Hepatocyte (in vitro differentiated cells): ENCODE measurements around the gene IFNL1. TPM values are rescaled to one million over a fixed set of nuclear protein-coding genes. Genes with fewer than 3 reads are reported as not detected.

Source experiments
- DNase-seq: peaks from one replicate; pipeline ENCODE4 v3.0.0-alpha.2; 2016; ENCODE audit warnings: low spot score
- H2AFZ ChIP-seq: fragments of 200-600 bp; sonication (generic); 2 replicates; pipeline ENCODE4 v1.6.0; 2016; ENCODE audit warnings: antibody characterized with exemption, mild to moderate bottlenecking
- H3K27ac ChIP-seq: fragments of 200-600 bp; sonication (generic); 2 replicates; pipeline ENCODE4 v1.5.1; 2016; ENCODE audit warnings: mild to moderate bottlenecking
- H3K27me3 ChIP-seq: fragments of 200-600 bp; sonication (generic); 2 replicates; pipeline ENCODE4 v1.6.1; 2016
- H3K36me3 ChIP-seq: fragments of 200-600 bp; sonication (generic); replicated peaks from 2 replicates; pipeline ENCODE4 v1.5.1; 2016; ENCODE audit warnings: low read depth; ENCODE audit not compliant: insufficient read depth
- H3K4me1 ChIP-seq: fragments of 200-600 bp; sonication (generic); 2 replicates; pipeline ENCODE4 v1.5.1; 2016; ENCODE audit warnings: mild to moderate bottlenecking, moderate library complexity; ENCODE audit not compliant: insufficient read depth
- H3K4me2 ChIP-seq: fragments of 200-600 bp; sonication (generic); 2 replicates; pipeline ENCODE4 v1.6.0; 2016
- H3K4me3 ChIP-seq: fragments of 200-600 bp; sonication (generic); 2 replicates; pipeline ENCODE4 v1.5.1; 2016; ENCODE audit warnings: mild to moderate bottlenecking
- H3K79me2 ChIP-seq: fragments of 200-600 bp; sonication (generic); 2 replicates; pipeline ENCODE4 v1.6.0; 2017; ENCODE audit warnings: mild to moderate bottlenecking
- H3K9me2 ChIP-seq: fragments of 200-600 bp; sonication (generic); replicated peaks from 2 replicates; pipeline ENCODE4 v1.6.0; 2017; ENCODE audit warnings: mild to moderate bottlenecking; ENCODE audit not compliant: insufficient read depth
- H3K9me3 ChIP-seq: fragments of 200-600 bp; sonication (generic); 2 replicates; pipeline ENCODE4 v1.5.1; 2016; ENCODE audit warnings: low read depth, mild to moderate bottlenecking
- H4K20me1 ChIP-seq: fragments of 200-600 bp; sonication (generic); 2 replicates; pipeline ENCODE4 v1.6.0; 2016; ENCODE audit warnings: mild to moderate bottlenecking; ENCODE audit not compliant: insufficient read depth, poor library complexity, severe bottlenecking
- EZH2 ChIP-seq: fragments of 200-600 bp; sonication (generic); IDR thresholded peaks from 2 replicates; pipeline ENCODE4 v1.6.1; 2016; ENCODE audit warnings: antibody characterized with exemption, mild to moderate bottlenecking, borderline replicate concordance
- EZH2phosphoT487 ChIP-seq: fragments of 200-600 bp; sonication (generic); IDR thresholded peaks from one replicate; pipeline ENCODE4 v1.6.1; 2018; ENCODE audit warnings: antibody characterized with exemption, mild to moderate bottlenecking, low read depth, moderate library complexity; ENCODE audit not compliant: unreplicated experiment, severe bottlenecking
- WGBS: methylation state at CpG from one replicate; pipeline ENCODE4 v1.1.6; 2016; ENCODE audit warnings: low lambda C conversion rate; ENCODE audit errors: missing lambda C conversion rate; 5-methylcytosine and 5-hydroxymethylcytosine counted together
- polyA plus RNA-seq: library from polyadenylated mRNA; unstranded; fragments of >200 nt; fragmentation: Nextera tagmentation; extraction: Ambion mirVana; gene quantifications from 2 replicates; pipeline ENCODE4 v1.2.1, GENCODE V29; 2016
- small RNA-seq: library from RNA; depleted of rRNA; stranded (forward); fragments of <200 nt; gene quantifications from one replicate; pipeline ENCODE3, GENCODE V24; 2014
- total RNA-seq: library from RNA; depleted of rRNA; stranded (reverse); fragments of >200 nt; gene quantifications from 2 replicates; pipeline ENCODE4 v1.2.3, GENCODE V29; 2014
- TF ChIP-seq, protein P1 (sequence below): fragments of 200-600 bp; sonication (generic); IDR thresholded peaks from 2 replicates; pipeline ENCODE4 v1.5.1; 2016; ENCODE audit warnings: antibody characterized with exemption, mild to moderate bottlenecking; ENCODE audit not compliant: poor library complexity

Gene IFNL1
- total and polyA plus RNA-seq, 2 experiments from 2014 or later, result not detected

DNA sequence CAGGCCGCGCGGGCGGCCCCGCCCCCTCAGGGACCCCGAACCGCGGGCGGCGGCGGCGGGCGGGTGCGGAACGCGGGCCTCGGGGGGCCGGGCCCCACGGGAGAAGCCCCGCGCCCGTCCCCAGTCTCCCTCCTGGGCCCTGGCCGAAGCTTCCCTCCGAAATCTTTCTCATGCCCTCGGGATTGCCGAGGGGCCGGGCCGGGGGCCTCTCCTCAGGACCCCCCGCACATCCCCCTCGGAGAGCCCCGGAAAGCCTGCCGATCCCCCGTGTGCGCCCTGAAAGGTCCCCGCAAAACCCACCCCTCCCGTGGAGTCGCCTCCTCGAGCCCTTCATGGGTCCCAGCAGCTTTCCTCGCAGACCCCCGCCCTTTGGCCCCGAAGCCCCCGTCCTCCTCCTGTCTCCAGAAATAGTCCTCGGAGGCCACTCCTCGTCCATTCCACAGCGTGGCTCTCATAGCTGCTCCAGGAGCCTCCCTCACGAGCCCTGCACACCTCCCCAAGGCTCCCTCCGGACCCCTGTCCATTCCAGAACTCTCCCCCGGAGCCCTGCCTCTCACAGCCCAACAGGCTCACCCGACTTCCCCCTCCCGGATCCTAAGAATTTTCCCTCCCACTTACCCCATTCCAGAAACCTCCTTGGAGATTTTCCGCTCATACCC lies 46.6 kb downstream of the IFNL1 start:
- peaks cover 65% of the 10 kb centered on the region for H3K79me2 ChIP-seq
- peak overlapping the region; percentile 67 for H3K27ac ChIP-seq

DNA sequence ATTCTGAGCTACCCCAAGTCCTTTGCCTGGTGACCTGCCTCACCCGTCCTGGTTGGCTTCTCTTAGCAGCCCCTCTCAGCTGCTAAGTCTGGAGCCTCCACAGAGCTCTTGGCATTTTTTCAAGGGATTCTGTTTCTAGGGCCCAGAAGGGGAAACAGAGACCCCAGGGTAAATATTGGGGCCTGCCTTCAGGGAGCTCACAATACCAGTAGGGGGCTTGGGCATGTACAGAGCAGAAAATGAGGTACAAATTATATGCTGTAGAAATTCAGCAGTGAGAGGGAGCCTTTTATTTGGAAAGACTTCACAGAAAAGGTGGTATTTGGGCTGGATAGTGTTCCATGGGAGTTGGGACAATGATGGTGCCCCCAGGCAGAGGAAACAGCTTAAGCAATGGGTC lies 49.7 kb downstream of the IFNL1 start:
- H3K4me1 ChIP-seq, result peaks cover 7% of the 10 kb centered on the region
- no peaks in the 10 kb centered on the region for H3K27me3 ChIP-seq
- peak overlapping the region; percentile 5 for H3K4me2 ChIP-seq
- DNase-seq, result no peak
- H3K79me2 ChIP-seq, result peaks cover 76% of the 10 kb centered on the region
- peaks cover 48% of the 10 kb centered on the region for H4K20me1 ChIP-seq
- H2AFZ ChIP-seq, result no peak overlapping the region
- no peak for TF ChIP-seq EZH2phosphoT487
- no peak for TF ChIP-seq EZH2
- TF ChIP-seq, protein P1, sequence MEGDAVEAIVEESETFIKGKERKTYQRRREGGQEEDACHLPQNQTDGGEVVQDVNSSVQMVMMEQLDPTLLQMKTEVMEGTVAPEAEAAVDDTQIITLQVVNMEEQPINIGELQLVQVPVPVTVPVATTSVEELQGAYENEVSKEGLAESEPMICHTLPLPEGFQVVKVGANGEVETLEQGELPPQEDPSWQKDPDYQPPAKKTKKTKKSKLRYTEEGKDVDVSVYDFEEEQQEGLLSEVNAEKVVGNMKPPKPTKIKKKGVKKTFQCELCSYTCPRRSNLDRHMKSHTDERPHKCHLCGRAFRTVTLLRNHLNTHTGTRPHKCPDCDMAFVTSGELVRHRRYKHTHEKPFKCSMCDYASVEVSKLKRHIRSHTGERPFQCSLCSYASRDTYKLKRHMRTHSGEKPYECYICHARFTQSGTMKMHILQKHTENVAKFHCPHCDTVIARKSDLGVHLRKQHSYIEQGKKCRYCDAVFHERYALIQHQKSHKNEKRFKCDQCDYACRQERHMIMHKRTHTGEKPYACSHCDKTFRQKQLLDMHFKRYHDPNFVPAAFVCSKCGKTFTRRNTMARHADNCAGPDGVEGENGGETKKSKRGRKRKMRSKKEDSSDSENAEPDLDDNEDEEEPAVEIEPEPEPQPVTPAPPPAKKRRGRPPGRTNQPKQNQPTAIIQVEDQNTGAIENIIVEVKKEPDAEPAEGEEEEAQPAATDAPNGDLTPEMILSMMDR, result no peak
- H3K9me3 ChIP-seq, result no peaks in the 10 kb centered on the region
- no peaks in the 10 kb centered on the region for H3K36me3 ChIP-seq
- H3K27ac ChIP-seq, result no peak overlapping the region
- H3K9me2 ChIP-seq, result no peaks in the 10 kb centered on the region
- H3K4me3 ChIP-seq, result no peak overlapping the region
- WGBS, result 84% methylated on average over 1 of the region's 1 CpG

More for the DNA sequence above, 46.6 kb downstream of the IFNL1 start:
- Histone ChIP-seq H3K9me2 (no peaks in the 10 kb centered on the region), H3K36me3 (no peaks in the 10 kb centered on the region), H3K27me3 (no peaks in the 10 kb centered on the region), H2AFZ (no peak overlapping the region), H3K4me2 (peak overlapping the region; percentile 91), H3K4me3 (peak overlapping the region; percentile 95), H3K4me1 (peaks cover 16% of the 10 kb centered on the region), H3K9me3 (no peaks in the 10 kb centered on the region), H4K20me1 (peaks cover 32% of the 10 kb centered on the region)
- WGBS, result 2% methylated on average over 14 of the region's 51 CpGs
- TF ChIP-seq, protein P1, result no peak
- TF ChIP-seq EZH2phosphoT487, result no peak
- no peak for TF ChIP-seq EZH2
- peak; percentile 58 for DNase-seq

DNA sequence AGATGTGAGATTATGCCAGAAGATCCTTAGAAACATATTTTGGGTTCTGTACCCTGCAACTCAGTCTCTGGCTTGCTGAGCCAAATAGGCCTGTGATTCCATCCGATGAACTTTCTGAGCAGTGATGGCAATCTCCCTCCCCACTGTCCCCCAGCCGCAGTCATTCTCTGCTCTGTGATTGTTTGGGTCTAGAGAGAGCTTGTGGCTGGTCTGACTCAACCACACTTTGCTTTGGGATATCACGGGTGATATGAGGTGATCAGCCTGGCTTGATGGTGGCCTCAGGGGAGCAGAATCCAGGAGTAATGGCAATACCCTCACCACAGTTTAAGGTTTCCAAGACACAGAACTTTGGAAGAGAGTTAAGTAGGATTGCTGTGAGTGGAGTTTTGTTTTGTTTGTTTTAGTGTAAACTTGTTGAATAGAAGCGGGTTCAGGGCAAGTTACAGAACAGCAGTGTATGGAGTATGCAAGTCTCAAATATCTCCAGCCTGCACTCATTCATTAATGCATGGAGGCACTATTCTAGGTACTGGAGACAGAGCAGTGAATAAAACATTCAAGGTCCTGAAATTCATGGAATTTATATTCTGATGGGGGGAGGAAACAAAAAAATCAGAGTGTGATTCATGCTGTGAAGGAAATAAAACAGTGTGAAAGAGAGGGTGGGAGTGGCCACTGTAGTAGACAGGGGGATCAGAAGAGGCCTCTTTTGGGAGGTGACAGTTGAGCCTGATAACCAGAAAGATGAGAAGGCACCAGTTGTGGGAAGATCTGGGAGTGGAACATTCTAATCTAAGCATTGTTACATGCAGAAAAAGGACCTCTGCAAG lies 51.3 kb downstream of the IFNL1 start:
- Histone ChIP-seq H2AFZ (no peak overlapping the region), H3K9me3 (no peaks in the 10 kb centered on the region), H3K79me2 (peaks cover 79% of the 10 kb centered on the region), H3K27ac (no peak overlapping the region), H3K27me3 (no peaks in the 10 kb centered on the region), H3K9me2 (no peaks in the 10 kb centered on the region), H3K4me3 (no peak overlapping the region), H4K20me1 (peaks cover 48% of the 10 kb centered on the region), H3K4me1 (peaks cover 7% of the 10 kb centered on the region), H3K4me2 (no peak overlapping the region), H3K36me3 (no peaks in the 10 kb centered on the region)
- WGBS, result 88% methylated on average over 4 of the region's 4 CpGs
- no peak for DNase-seq
- TF ChIP-seq EZH2phosphoT487 (no peak), EZH2 (no peak)
- TF ChIP-seq, protein P1, result no peak

Small RNAs within 50 kb of the gene (small RNA-seq; reads per million reads assigned to genes)
- 0.09 reads per million for gene AC011445.2

Other genes starting within 250 kb of the IFNL1 start
- gene ACP7, start 212.0 kb upstream of the IFNL1 start, total RNA-seq, result 0.16 and 0.23 TPM in 2 replicates
- gene ACP7, start 212.0 kb upstream of the IFNL1 start, polyA plus RNA-seq, result 0.13 and 0.21 TPM in 2 replicates
- 15.2 and 20.3 TPM in 2 replicates for gene PAK4, start 170.6 kb upstream of the IFNL1 start, total RNA-seq
- 39.6 and 41.0 TPM in 2 replicates for gene PAK4, start 170.6 kb upstream of the IFNL1 start, polyA plus RNA-seq
- gene NCCRP1, start 99.4 kb upstream of the IFNL1 start, total RNA-seq, result 1.6 and 2.5 TPM in 2 replicates
- 7.0 and 13.6 TPM in 2 replicates for gene NCCRP1, start 99.4 kb upstream of the IFNL1 start, polyA plus RNA-seq
- 2.5 TPM in 1 of 2 replicates, not detected in the other for gene SYCN, start 92.1 kb upstream of the IFNL1 start, total RNA-seq
- gene SYCN, start 92.1 kb upstream of the IFNL1 start, polyA plus RNA-seq, result 0.37 TPM in 1 of 2 replicates, not detected in the other
- not detected in 2 replicates for gene IFNL3, start 51.4 kb upstream of the IFNL1 start, total RNA-seq
- gene IFNL3, start 51.4 kb upstream of the IFNL1 start, polyA plus RNA-seq, result 0.26 TPM in 1 of 2 replicates, not detected in the other
- gene IFNL4, start 47.6 kb upstream of the IFNL1 start, total RNA-seq, result not detected in 2 replicates
- 0.29 TPM in 1 of 2 replicates, not detected in the other for gene IFNL4, start 47.6 kb upstream of the IFNL1 start, polyA plus RNA-seq
- not detected in 2 replicates for gene IFNL2, start 28.0 kb upstream of the IFNL1 start, total RNA-seq
- gene IFNL2, start 28.0 kb upstream of the IFNL1 start, polyA plus RNA-seq, result not detected in 2 replicates
- 1.1 and 2.4 TPM in 2 replicates for gene LRFN1, start 24.5 kb downstream of the IFNL1 start, total RNA-seq
- 5.6 and 6.1 TPM in 2 replicates for gene LRFN1, start 24.5 kb downstream of the IFNL1 start, polyA plus RNA-seq
- gene GMFG, start 39.6 kb downstream of the IFNL1 start, total RNA-seq, result 0.32 TPM in 1 of 2 replicates, not detected in the other
- 0.86 and 2.9 TPM in 2 replicates for gene GMFG, start 39.6 kb downstream of the IFNL1 start, polyA plus RNA-seq
- gene SAMD4B, start 46.0 kb downstream of the IFNL1 start, total RNA-seq, result 39.2 and 54.8 TPM in 2 replicates
- gene SAMD4B, start 46.0 kb downstream of the IFNL1 start, polyA plus RNA-seq, result 61.0 and 66.5 TPM in 2 replicates
- gene PAF1, start 94.7 kb downstream of the IFNL1 start, total RNA-seq, result 30.4 and 42.5 TPM in 2 replicates
- 53.5 and 54.4 TPM in 2 replicates for gene PAF1, start 94.7 kb downstream of the IFNL1 start, polyA plus RNA-seq
- 18.9 and 21.4 TPM in 2 replicates for gene MED29, start 95.0 kb downstream of the IFNL1 start, total RNA-seq
- gene MED29, start 95.0 kb downstream of the IFNL1 start, polyA plus RNA-seq, result 27.9 and 38.6 TPM in 2 replicates
- 72.9 and 95.8 TPM in 2 replicates for gene ZFP36, start 110.4 kb downstream of the IFNL1 start, total RNA-seq
- 1,034 and 1,087 TPM in 2 replicates for gene ZFP36, start 110.4 kb downstream of the IFNL1 start, polyA plus RNA-seq
- 17.7 and 25.3 TPM in 2 replicates for gene PLEKHG2, start 116.3 kb downstream of the IFNL1 start, total RNA-seq
- gene PLEKHG2, start 116.3 kb downstream of the IFNL1 start, polyA plus RNA-seq, result 34.0 and 44.0 TPM in 2 replicates
- 63.8 and 115 TPM in 2 replicates for gene RPS16, start 139.5 kb downstream of the IFNL1 start, total RNA-seq
- gene RPS16, start 139.5 kb downstream of the IFNL1 start, polyA plus RNA-seq, result 409 and 411 TPM in 2 replicates
- gene SUPT5H, start 149.2 kb downstream of the IFNL1 start, total RNA-seq, result 63.7 and 71.6 TPM in 2 replicates
- gene SUPT5H, start 149.2 kb downstream of the IFNL1 start, polyA plus RNA-seq, result 184 and 213 TPM in 2 replicates
- 53.1 and 57.2 TPM in 2 replicates for gene TIMM50, start 184.4 kb downstream of the IFNL1 start, total RNA-seq
- 56.4 and 61.7 TPM in 2 replicates for gene TIMM50, start 184.4 kb downstream of the IFNL1 start, polyA plus RNA-seq
- 0.16 and 1.6 TPM in 2 replicates for gene DLL3, start 202.5 kb downstream of the IFNL1 start, total RNA-seq
- gene DLL3, start 202.5 kb downstream of the IFNL1 start, polyA plus RNA-seq, result 1.1 and 1.3 TPM in 2 replicates
- 0.50 and 2.0 TPM in 2 replicates for gene SELENOV, start 218.7 kb downstream of the IFNL1 start, total RNA-seq
- gene SELENOV, start 218.7 kb downstream of the IFNL1 start, polyA plus RNA-seq, result 0.98 and 2.2 TPM in 2 replicates
- gene EID2B, start 236.4 kb downstream of the IFNL1 start, total RNA-seq, result 3.4 and 3.7 TPM in 2 replicates
- gene EID2B, start 236.4 kb downstream of the IFNL1 start, polyA plus RNA-seq, result 1.0 and 2.2 TPM in 2 replicates
- gene EID2, start 243.8 kb downstream of the IFNL1 start, total RNA-seq, result 13.6 and 18.6 TPM in 2 replicates
- 29.3 and 34.8 TPM in 2 replicates for gene EID2, start 243.8 kb downstream of the IFNL1 start, polyA plus RNA-seq